GM23338 (cell line): Measurements from ENCODE around the gene SCN1B. TPM values are rescaled to one million over a fixed set of nuclear protein-coding genes. Genes with fewer than 3 reads are reported as not detected.

ENCODE experiments used
- ATAC-seq: fragments of 200-7000 bp; cut with Tn5 transposase; 3 replicates; pipeline ENCODE4 v1.9.1; 2020
- DNase-seq: peaks from one replicate; pipeline ENCODE4 v3.0.0-alpha.2; 2015; ENCODE audit warnings: low spot score
- H2AFZ ChIP-seq: fragments of 200-600 bp; sonication (generic); 2 replicates; pipeline ENCODE4 v1.8.0; 2016; ENCODE audit warnings: antibody characterized with exemption, mild to moderate bottlenecking, moderate library complexity
- H3F3A ChIP-seq: fragments of 200-600 bp; sonication (generic); replicated peaks from 2 replicates; pipeline ENCODE4 v1.8.0; 2017; ENCODE audit warnings: antibody characterized with exemption, mixed run types, low read depth
- H3K27ac ChIP-seq: fragments of 200-600 bp; sonication (generic); 2 replicates; pipeline ENCODE4 v1.6.1; 2016; ENCODE audit warnings: low read depth
- H3K27me3 ChIP-seq: fragments of 200-600 bp; sonication (generic); 2 replicates; pipeline ENCODE4 v1.8.0; 2016; ENCODE audit warnings: mild to moderate bottlenecking, mixed run types, moderate library complexity; ENCODE audit not compliant: insufficient read depth
- H3K36me3 ChIP-seq: fragments of 200-600 bp; sonication (generic); 2 replicates; pipeline ENCODE4 v1.8.0; 2016; ENCODE audit warnings: mild to moderate bottlenecking; ENCODE audit not compliant: insufficient read depth
- H3K4me1 ChIP-seq: fragments of 200-600 bp; sonication (generic); 2 replicates; pipeline ENCODE4 v1.8.0; 2016; ENCODE audit warnings: mild to moderate bottlenecking, moderate library complexity; ENCODE audit not compliant: insufficient read depth
- H3K4me2 ChIP-seq: fragments of 200-600 bp; sonication (generic); 2 replicates; pipeline ENCODE4 v1.7.1; 2017; ENCODE audit warnings: mixed run types
- H3K4me3 ChIP-seq: fragments of 200-600 bp; sonication (generic); 2 replicates; pipeline ENCODE4 v1.6.1; 2016; ENCODE audit warnings: mixed run types
- H3K79me2 ChIP-seq: fragments of 200-600 bp; sonication (generic); replicated peaks from 2 replicates; pipeline ENCODE4 v1.8.0; 2017; ENCODE audit warnings: mild to moderate bottlenecking; ENCODE audit not compliant: insufficient read depth
- H3K9me2 ChIP-seq: fragments of 200-600 bp; sonication (generic); 2 replicates; pipeline ENCODE4 v1.8.0; 2017; ENCODE audit not compliant: insufficient read depth
- H4K20me1 ChIP-seq: fragments of 200-600 bp; sonication (generic); replicated peaks from 2 replicates; pipeline ENCODE4 v1.8.0; 2017; ENCODE audit warnings: mild to moderate bottlenecking; ENCODE audit not compliant: insufficient read depth
- H3K27ac Mint-ChIP-seq: 2 replicates; pipeline ENCODE4 v1.8.0; 2020; ENCODE audit warnings: inconsistent platforms, mild to moderate bottlenecking, moderate library complexity, mixed read lengths
- H3K27me3 Mint-ChIP-seq: 3 replicates; pipeline ENCODE4 v1.8.0; 2022; ENCODE audit warnings: low read depth, mild to moderate bottlenecking, moderate library complexity, mixed read lengths, inconsistent platforms; ENCODE audit not compliant: insufficient read depth, poor library complexity
- H3K36me3 Mint-ChIP-seq: 3 replicates; pipeline ENCODE4 v1.8.0; 2021; ENCODE audit warnings: low read depth, mild to moderate bottlenecking, inconsistent platforms, moderate library complexity, mixed read lengths
- H3K4me1 Mint-ChIP-seq: 3 replicates; pipeline ENCODE4 v1.8.0; 2020; ENCODE audit warnings: mild to moderate bottlenecking, inconsistent platforms, mixed read lengths
- H3K4me3 Mint-ChIP-seq: 3 replicates; pipeline ENCODE4 v1.8.0; 2021; ENCODE audit warnings: moderate library complexity, mild to moderate bottlenecking, inconsistent platforms, mixed read lengths
- H3K9me3 Mint-ChIP-seq: 3 replicates; pipeline ENCODE4 v1.8.0; 2020; ENCODE audit warnings: moderate library complexity, mild to moderate bottlenecking, inconsistent platforms, mixed read lengths
- CREB1 ChIP-seq: fragments of 250-450 bp; sonication (Bioruptor Pico); IDR thresholded peaks from 2 replicates; pipeline ENCODE4 v1.5.0; 2020; ENCODE audit warnings: low read depth, mild to moderate bottlenecking, moderate library complexity
- CTCF ChIP-seq, 2 experiments: fragments of 200-600 bp in 1 of 2; sonication (generic) in 1 of 2; conservative IDR thresholded peaks; 2 replicates each; pipeline versions ENCODE4 v1.5.1 to v1.6.1; 2016 to 2017; ENCODE audit warnings: antibody characterized with exemption in 2 of 2, low read depth in 2 of 2, mild to moderate bottlenecking in 2 of 2, moderate library complexity in 1 of 2
- ETS1 ChIP-seq: IDR thresholded peaks from 2 replicates; pipeline ENCODE4 v1.6.1; 2016; ENCODE audit warnings: antibody characterized with exemption
- EZH2 ChIP-seq: fragments of 200-600 bp; sonication (generic); IDR thresholded peaks from one replicate; pipeline ENCODE4 v1.8.0; 2017; ENCODE audit warnings: antibody characterized with exemption, mild to moderate bottlenecking, low read depth; ENCODE audit not compliant: unreplicated experiment
- EZH2phosphoT487 ChIP-seq: fragments of 200-600 bp; sonication (generic); IDR thresholded peaks from one replicate; pipeline ENCODE4 v1.8.1; 2018; ENCODE audit warnings: antibody characterized with exemption; ENCODE audit not compliant: unreplicated experiment
- JUNB ChIP-seq: IDR thresholded peaks from one replicate; pipeline ENCODE4 v1.6.1; 2016; ENCODE audit warnings: antibody characterized with exemption; ENCODE audit not compliant: unreplicated experiment
- NANOG ChIP-seq: IDR thresholded peaks from 2 replicates; pipeline ENCODE4 v1.6.1; 2016; ENCODE audit warnings: antibody characterized with exemption, borderline replicate concordance
- POLR2AphosphoS5 ChIP-seq: IDR thresholded peaks from 2 replicates; pipeline ENCODE4 v1.6.1; 2016; ENCODE audit warnings: antibody characterized with exemption, low read depth
- REST ChIP-seq: IDR thresholded peaks from one replicate; pipeline ENCODE4 v1.6.1; 2018; ENCODE audit warnings: antibody characterized with exemption; ENCODE audit not compliant: unreplicated experiment
- STAT1 ChIP-seq: IDR thresholded peaks from one replicate; pipeline ENCODE4 v1.6.1; 2016; ENCODE audit warnings: antibody characterized with exemption; ENCODE audit not compliant: unreplicated experiment
- ZNF114 ChIP-seq: fragments of 250-450 bp; sonication (Bioruptor Pico); IDR thresholded peaks from 2 replicates; pipeline ENCODE4 v1.5.0; 2020; ENCODE audit warnings: mild to moderate bottlenecking, moderate library complexity
- ZNF331 ChIP-seq: fragments of 250-450 bp; sonication (Bioruptor Pico); IDR thresholded peaks from 2 replicates; pipeline ENCODE4 v1.5.0; 2020; ENCODE audit warnings: low read depth, mild to moderate bottlenecking, moderate library complexity
- ZNF462 ChIP-seq: fragments of 250-450 bp; sonication (Bioruptor Pico); IDR thresholded peaks from 2 replicates; pipeline ENCODE4 v1.5.0; 2020; ENCODE audit warnings: mild to moderate bottlenecking, moderate library complexity
- polyA plus RNA-seq: library from polyadenylated mRNA; unstranded; fragments of >200 nt; fragmentation: Nextera tagmentation; extraction: Ambion mirVana; gene quantifications from 2 replicates; pipeline ENCODE4 v1.2.1, GENCODE V29; 2016
- total RNA-seq: library from RNA; depleted of rRNA; stranded (reverse); fragments of >200 nt; shearing (Covaris generic); gene quantifications from 2 replicates; pipeline ENCODE4 v1.2.3, GENCODE V29; 2014

The SCN1B gene
- total and polyA plus RNA-seq, 2 experiments from 2014 or later, result 1.7 to 4.8 TPM

GRCh38 chr19:35065574-35065973 is 35.3 kb downstream of the SCN1B start:
- H3K27me3 Mint-ChIP-seq, result peaks cover 30% of the 10 kb centered on the region
- Histone ChIP-seq H2AFZ (no peak overlapping the region), H3K4me2 (no peak overlapping the region), H3K4me1 (peaks cover 20% of the 10 kb centered on the region), H3K9me2 (0 out of 2 replicates have a peak, but pooled peaks cover 4% of the 10 kb centered on the region), H3K27ac (no peak overlapping the region), H3K27me3 (peaks cover 6% of the 10 kb centered on the region; the same call in 1 of the 2 replicates), H3F3A (peaks cover 18% of the 10 kb centered on the region; the same call in 1 of the 2 replicates), H3K4me3 (no peak overlapping the region), H3K36me3 (no peaks in the 10 kb centered on the region), H3K79me2 (no peaks in the 10 kb centered on the region), H4K20me1 (no peaks in the 10 kb centered on the region)
- DNase-seq, result no peak
- peaks cover 29% of the 10 kb centered on the region for H3K4me1 Mint-ChIP-seq
- peaks cover 3% of the 10 kb centered on the region; the same call in 1 of the 3 replicates for H3K9me3 Mint-ChIP-seq
- no peak overlapping the region for H3K27ac Mint-ChIP-seq
- ATAC-seq, result no peak
- H3K4me3 Mint-ChIP-seq, result no peak overlapping the region
- H3K36me3 Mint-ChIP-seq, result no peaks in the 10 kb centered on the region; the same call in 2 of the 3 replicates
- TF ChIP-seq JUNB (no peak), ZNF331 (CRISPR knock-in tag) (no peak), REST (no peak), EZH2phosphoT487 (no peak), CTCF (conservative IDR thresholded peaks at IDR 0.05; ENCODE audit: low read depth in 2 of 2) (no peak), NANOG (no peak), POLR2AphosphoS5 (no peak), ZNF114 (CRISPR knock-in tag) (no peak), STAT1 (no peak), CREB1 (CRISPR knock-in tag) (no peak), EZH2 (no peak), ETS1 (no peak), ZNF462 (CRISPR knock-in tag) (no peak)
